H9 (cell line): ENCODE results near the gene SIX1. TPM values are rescaled to one million over a fixed set of nuclear protein-coding genes. Genes with fewer than 3 reads are reported as not detected.

Experiments
- DNase-seq: peaks from one replicate; pipeline ENCODE4 v3.0.0-alpha.2; 2017
- H2AFZ ChIP-seq: one replicate; pipeline ENCODE4 v1.6.1; 2013; ENCODE audit warnings: mild to moderate bottlenecking, low read length, control low read depth, moderate library complexity
- H2AK5ac ChIP-seq: 2 replicates; pipeline ENCODE4 v1.6.1; 2013; ENCODE audit warnings: low read length, control low read depth, mixed read lengths; ENCODE audit not compliant: insufficient read length
- H2BK120ac ChIP-seq: one replicate; pipeline ENCODE4 v1.6.1; 2013; ENCODE audit warnings: low read depth, mild to moderate bottlenecking, low read length, control low read depth, inconsistent platforms; ENCODE audit not compliant: poor library complexity, severe bottlenecking
- H2BK12ac ChIP-seq: 2 replicates; pipeline ENCODE4 v1.6.1; 2013; ENCODE audit warnings: low read length, control low read depth, mixed read lengths, low read depth; ENCODE audit not compliant: insufficient read length
- H2BK15ac ChIP-seq: 2 replicates; pipeline ENCODE4 v1.6.1; 2013; ENCODE audit warnings: low read depth, low read length, control low read depth
- H2BK20ac ChIP-seq: one replicate; pipeline ENCODE4 v1.6.1; 2013; ENCODE audit warnings: low read depth, mild to moderate bottlenecking, low read length, control low read depth, inconsistent platforms; ENCODE audit not compliant: poor library complexity, severe bottlenecking
- H2BK5ac ChIP-seq: 2 replicates; pipeline ENCODE4 v1.6.1; 2013; ENCODE audit warnings: low read length, control low read depth, mixed read lengths; ENCODE audit not compliant: insufficient read length
- H3K14ac ChIP-seq: 2 replicates; pipeline ENCODE4 v1.6.1; 2013; ENCODE audit warnings: low read length, control low read depth; ENCODE audit not compliant: insufficient read depth
- H3K18ac ChIP-seq: 2 replicates; pipeline ENCODE4 v1.6.1; 2013; ENCODE audit warnings: low read depth, mild to moderate bottlenecking, mixed read lengths, low read length, control low read depth; ENCODE audit not compliant: insufficient read length
- H3K23ac ChIP-seq: 2 replicates; pipeline ENCODE4 v1.6.1; 2013; ENCODE audit warnings: low read length, control low read depth, mixed read lengths, low read depth; ENCODE audit not compliant: insufficient read length
- H3K23me2 ChIP-seq: 2 replicates; pipeline ENCODE4 v1.6.1; 2013; ENCODE audit warnings: low read depth, mild to moderate bottlenecking, mixed read lengths, low read length, control low read depth; ENCODE audit not compliant: insufficient read length, poor library complexity, severe bottlenecking
- H3K27ac ChIP-seq: 2 replicates; pipeline ENCODE4 v1.5.1; 2013; ENCODE audit warnings: low read length, control low read depth, mixed read lengths, low read depth; ENCODE audit not compliant: insufficient read length
- H3K27me3 ChIP-seq: 2 replicates; pipeline ENCODE4 v1.6.1; 2013; ENCODE audit warnings: low read length, control low read depth, inconsistent platforms; ENCODE audit not compliant: insufficient read depth
- H3K4ac ChIP-seq: 2 replicates; pipeline ENCODE4 v1.6.1; 2013; ENCODE audit warnings: low read depth, mild to moderate bottlenecking, control low read depth, inconsistent platforms, low read length, moderate library complexity
- H3K4me1 ChIP-seq: 2 replicates; pipeline ENCODE4 v1.6.1; 2013; ENCODE audit warnings: low read length, control low read depth, inconsistent platforms; ENCODE audit not compliant: insufficient read depth
- H3K4me2 ChIP-seq: 2 replicates; pipeline ENCODE4 v1.6.1; 2013; ENCODE audit warnings: low read length, control low read depth, mixed read lengths; ENCODE audit not compliant: insufficient read length, insufficient read depth
- H3K56ac ChIP-seq: 2 replicates; pipeline ENCODE4 v1.6.1; 2013; ENCODE audit warnings: low read depth, mild to moderate bottlenecking, mixed read lengths, low read length, control low read depth; ENCODE audit not compliant: insufficient read length
- H3K79me1 ChIP-seq: 2 replicates; pipeline ENCODE4 v1.6.1; 2013; ENCODE audit warnings: low read depth, mild to moderate bottlenecking, moderate library complexity, low read length, control low read depth, inconsistent platforms; ENCODE audit not compliant: insufficient read depth, poor library complexity, severe bottlenecking
- H3K79me2 ChIP-seq: 2 replicates; pipeline ENCODE4 v1.6.1; 2013; ENCODE audit warnings: low read length, control low read depth, inconsistent platforms; ENCODE audit not compliant: insufficient read depth
- H3K9ac ChIP-seq: 2 replicates; pipeline ENCODE4 v1.6.1; 2013; ENCODE audit warnings: low read length, control low read depth, mixed read lengths; ENCODE audit not compliant: insufficient read length; ENCODE audit errors: extremely low read depth
- H3K9me3 ChIP-seq: one replicate; pipeline ENCODE4 v1.6.1; 2013; ENCODE audit warnings: low read depth, low read length, inconsistent platforms; ENCODE audit not compliant: control insufficient read depth
- H3T11ph ChIP-seq: one replicate; pipeline ENCODE4 v1.6.1; 2013; ENCODE audit warnings: mild to moderate bottlenecking, low read length, control low read depth, inconsistent platforms
- H4K20me1 ChIP-seq: one replicate; pipeline ENCODE4 v1.6.1; 2013; ENCODE audit not compliant: control insufficient read depth, insufficient read length, insufficient read depth
- H4K5ac ChIP-seq: 2 replicates; pipeline ENCODE4 v1.6.1; 2013; ENCODE audit warnings: low read depth, mild to moderate bottlenecking, mixed read lengths, low read length, control low read depth; ENCODE audit not compliant: insufficient read length
- H4K8ac ChIP-seq: replicated peaks from 2 replicates; pipeline ENCODE4 v1.6.1; 2013; ENCODE audit warnings: low read length, control low read depth, mixed read lengths, low read depth; ENCODE audit not compliant: insufficient read length
- H4K91ac ChIP-seq: 2 replicates; pipeline ENCODE4 v1.6.1; 2013; ENCODE audit warnings: low read depth, mild to moderate bottlenecking, moderate library complexity, mixed read lengths, low read length, control low read depth; ENCODE audit not compliant: insufficient read length
- H3K27ac Mint-ChIP-seq, 3 experiments: 2 replicates in 2 of 3; 3 replicates in 1 of 3; pipeline ENCODE4 v1.8.0; 2020 to 2021; ENCODE audit warnings: mixed read lengths in 3 of 3, mild to moderate bottlenecking in 1 of 3, moderate library complexity in 1 of 3
- H3K27me3 Mint-ChIP-seq: 2 replicates; pipeline ENCODE4 v1.8.0; 2021; ENCODE audit warnings: low read depth, mild to moderate bottlenecking, moderate library complexity, mixed read lengths
- H3K36me3 Mint-ChIP-seq, 3 experiments: 2 replicates in 2 of 3; 3 replicates in 1 of 3; pipeline ENCODE4 v1.8.0; 2020 to 2021; ENCODE audit warnings: low read depth in 3 of 3, mixed read lengths in 3 of 3; ENCODE audit not compliant: insufficient read depth in 1 of 3
- H3K4me1 Mint-ChIP-seq, 2 experiments: 2 replicates each; pipeline ENCODE4 v1.8.0; 2020; ENCODE audit warnings: mixed read lengths in 2 of 2
- H3K4me3 Mint-ChIP-seq, 2 experiments: 2 replicates in 1 of 2; 3 replicates in 1 of 2; pipeline ENCODE4 v1.8.0; 2020 to 2021; ENCODE audit warnings: mild to moderate bottlenecking in 2 of 2, mixed read lengths in 2 of 2, moderate library complexity in 1 of 2
- H3K9me3 Mint-ChIP-seq, 2 experiments: 2 replicates in 1 of 2; 3 replicates in 1 of 2; pipeline ENCODE4 v1.8.0; 2020; ENCODE audit warnings: mild to moderate bottlenecking in 2 of 2, mixed read lengths in 2 of 2, moderate library complexity in 1 of 2
- WGBS: extraction: QIAGEN DNeasy Blood & Tissue Kit; methylation state at CpG from one replicate; pipeline ENCODE4 v1.1.7; 2013; ENCODE audit warnings: missing lambda C conversion rate, low lambda C conversion rate, mixed read lengths; ENCODE audit not compliant: insufficient read length; ENCODE audit errors: extremely low coverage; 5-methylcytosine and 5-hydroxymethylcytosine counted together
- total RNA-seq: library from RNA; stranded (reverse); gene quantifications from 2 replicates; pipeline ENCODE4 v1.2.1, GENCODE V29; 2021
- TF ChIP-seq, protein P1 (sequence below): fragments of 200-600 bp; sonication (generic); conservative IDR thresholded peaks from 3 replicates; pipeline ENCODE4 v1.8.0; 2021; ENCODE audit warnings: antibody characterized with exemption, mild to moderate bottlenecking

The SIX1 gene
- total RNA-seq, 1 experiment from 2014 or later, result 0.17 TPM

DNA sequence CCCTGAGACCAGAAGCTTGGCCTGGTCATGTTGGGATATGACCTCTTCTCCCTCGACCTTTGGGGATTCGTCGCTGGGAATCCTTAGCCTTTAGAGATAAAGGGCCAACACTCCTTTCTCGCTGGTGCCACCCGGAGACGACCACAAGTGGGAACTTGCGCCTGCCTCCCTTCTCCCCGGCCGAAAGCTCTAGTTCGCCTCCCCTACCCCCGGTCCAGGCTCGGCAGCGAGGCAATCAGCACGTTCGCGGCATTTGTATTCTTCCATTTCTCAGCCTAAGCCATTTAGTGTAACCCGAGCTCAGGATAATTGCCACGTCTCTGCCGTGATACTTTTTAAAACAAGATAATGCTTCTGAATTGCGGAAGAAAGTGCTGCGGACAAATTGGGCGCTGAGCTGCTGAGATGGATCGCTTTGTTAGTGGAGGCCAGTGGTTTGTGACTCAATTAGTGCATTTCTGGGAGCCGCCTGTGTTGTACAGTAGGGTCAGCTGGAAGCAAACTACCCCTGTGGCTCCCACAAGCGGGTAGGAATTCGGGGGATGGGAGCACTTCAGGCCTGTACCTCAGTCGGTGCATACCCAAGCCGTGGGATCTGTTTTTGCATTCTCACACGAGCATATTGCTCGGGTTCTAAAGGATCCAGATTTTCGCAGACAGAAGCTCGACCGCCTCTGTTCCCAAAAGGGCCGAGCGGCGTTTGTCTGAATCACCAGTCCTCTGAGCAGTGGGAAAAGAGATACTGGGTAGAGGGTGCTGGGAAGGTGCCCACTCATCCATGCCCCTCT is 6.8 kb upstream of the SIX1 start:
- peak overlapping the region in 1 of 3 experiments; percentile 61; a peak in 1 of 7 replicates for H3K27ac Mint-ChIP-seq
- H2BK20ac ChIP-seq, result no peak overlapping the region

More for the DNA sequence above, 6.8 kb upstream of the SIX1 start:
- H2AK5ac ChIP-seq, result no peak overlapping the region
- H3K23ac ChIP-seq, result no peak overlapping the region
- peaks cover 8% of the 10 kb centered on the region for H3K4me1 ChIP-seq
- H4K20me1 ChIP-seq, result peaks cover 2% of the 10 kb centered on the region
- H2AFZ ChIP-seq, result no peak overlapping the region
- WGBS, result no CpG with 5 or more reads among the region's 36 CpGs
- Mint-ChIP-seq H3K27me3 (peaks cover 100% of the 10 kb centered on the region), H3K4me3 (peak overlapping the region; percentile 53 to 80), H3K9me3 (no peaks in the 10 kb centered on the region; a peak in 2 of 5 replicates), H3K4me1 (peaks cover 51 to 70% of the 10 kb centered on the region in 2 experiments), H3K36me3 (no peaks in the 10 kb centered on the region; a peak in 1 of 7 replicates)
- no peak overlapping the region for H2BK12ac ChIP-seq
- H3K56ac ChIP-seq, result no peak overlapping the region
- H2BK15ac ChIP-seq, result no peak overlapping the region
- H3K79me2 ChIP-seq, result no peaks in the 10 kb centered on the region
- no peaks in the 10 kb centered on the region for H3K9me3 ChIP-seq
- no peak overlapping the region for H3K14ac ChIP-seq
- TF ChIP-seq, protein P1, sequence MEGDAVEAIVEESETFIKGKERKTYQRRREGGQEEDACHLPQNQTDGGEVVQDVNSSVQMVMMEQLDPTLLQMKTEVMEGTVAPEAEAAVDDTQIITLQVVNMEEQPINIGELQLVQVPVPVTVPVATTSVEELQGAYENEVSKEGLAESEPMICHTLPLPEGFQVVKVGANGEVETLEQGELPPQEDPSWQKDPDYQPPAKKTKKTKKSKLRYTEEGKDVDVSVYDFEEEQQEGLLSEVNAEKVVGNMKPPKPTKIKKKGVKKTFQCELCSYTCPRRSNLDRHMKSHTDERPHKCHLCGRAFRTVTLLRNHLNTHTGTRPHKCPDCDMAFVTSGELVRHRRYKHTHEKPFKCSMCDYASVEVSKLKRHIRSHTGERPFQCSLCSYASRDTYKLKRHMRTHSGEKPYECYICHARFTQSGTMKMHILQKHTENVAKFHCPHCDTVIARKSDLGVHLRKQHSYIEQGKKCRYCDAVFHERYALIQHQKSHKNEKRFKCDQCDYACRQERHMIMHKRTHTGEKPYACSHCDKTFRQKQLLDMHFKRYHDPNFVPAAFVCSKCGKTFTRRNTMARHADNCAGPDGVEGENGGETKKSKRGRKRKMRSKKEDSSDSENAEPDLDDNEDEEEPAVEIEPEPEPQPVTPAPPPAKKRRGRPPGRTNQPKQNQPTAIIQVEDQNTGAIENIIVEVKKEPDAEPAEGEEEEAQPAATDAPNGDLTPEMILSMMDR, result no peak
- H3K27me3 ChIP-seq, result peaks cover 80% of the 10 kb centered on the region
- no peak overlapping the region for H3K9ac ChIP-seq
- peaks cover 30% of the 10 kb centered on the region for H3K23me2 ChIP-seq
- peak; percentile 48 for DNase-seq
- no peak overlapping the region for H4K91ac ChIP-seq
- no peak overlapping the region for H4K8ac ChIP-seq
- peak overlapping the region; percentile 84 for H3K4me2 ChIP-seq
- H3T11ph ChIP-seq, result no peak overlapping the region
- H3K79me1 ChIP-seq, result no peaks in the 10 kb centered on the region
- no peak overlapping the region for H3K18ac ChIP-seq
- no peak overlapping the region for H3K4ac ChIP-seq
- H2BK120ac ChIP-seq, result no peak overlapping the region
- H4K5ac ChIP-seq, result no peak overlapping the region
- H2BK5ac ChIP-seq, result no peak overlapping the region
- H3K27ac ChIP-seq, result no peak overlapping the region
